IMR-90 (cell line): ENCODE data around the gene QDPR. TPM values are rescaled to one million over a fixed set of nuclear protein-coding genes. Genes with fewer than 3 reads are reported as not detected.

Experiments
- ATAC-seq: fragments of 200-7000 bp; cut with Tn5 transposase; 2 replicates; pipeline ENCODE4 v1.9.1; 2020; ENCODE audit warnings: low read depth, mild to moderate bottlenecking, moderate library complexity
- BruUV-seq: library from RNA; stranded (reverse); fragments of 400-500 nt; replicated peaks from 2 replicates; lab custom pipeline; 2021; lab: Mats Ljungman, UMichigan
- CTCF ChIA-PET: fragments of 300-600 bp; formaldehyde crosslinking; extraction: SDS; loops from one replicate; lab custom pipeline; 2021; ENCODE audit warnings: antibody characterized with exemption; lab: Yijun Ruan, JAX
- POLR2A ChIA-PET: fragments of 300-600 bp; sonication (Branson Sonifier 250); formaldehyde crosslinking; loops from one replicate; lab custom pipeline; 2022; ENCODE audit warnings: antibody characterized with exemption; ENCODE audit not compliant: unreplicated experiment; lab: Charles Lee
- DNase-seq: peaks from one replicate; pipeline ENCODE4 v3.0.0; 2013
- H2AFZ ChIP-seq: replicated peaks from 2 replicates; pipeline ENCODE3; 2013; ENCODE audit warnings: low read length, mild to moderate bottlenecking; ENCODE audit not compliant: poor library complexity
- H2AK5ac ChIP-seq: 2 replicates; pipeline ENCODE4 v1.6.1; 2013; ENCODE audit warnings: low read depth, low read length, inconsistent platforms
- H2AK9ac ChIP-seq: replicated peaks from 2 replicates; pipeline ENCODE3; 2013; ENCODE audit warnings: mild to moderate bottlenecking, low read depth, low read length, moderate library complexity; ENCODE audit not compliant: poor library complexity
- H2BK120ac ChIP-seq: 2 replicates; pipeline ENCODE4 v1.6.1; 2013; ENCODE audit warnings: low read depth, low read length, inconsistent platforms
- H2BK15ac ChIP-seq: 3 replicates; pipeline ENCODE4 v1.6.1; 2013; ENCODE audit warnings: low read depth, low read length, inconsistent platforms
- H2BK20ac ChIP-seq: 2 replicates; pipeline ENCODE4 v1.6.1; 2013; ENCODE audit warnings: low read depth, mild to moderate bottlenecking, inconsistent platforms, low read length, moderate library complexity
- H2BK5ac ChIP-seq: 2 replicates; pipeline ENCODE4 v1.6.1; 2013; ENCODE audit warnings: mild to moderate bottlenecking, low read depth, low read length, inconsistent platforms; ENCODE audit not compliant: poor library complexity, severe bottlenecking
- H3K14ac ChIP-seq: replicated peaks from 2 replicates; pipeline ENCODE4 v1.6.1; 2013; ENCODE audit warnings: low read depth, low read length, inconsistent platforms
- H3K18ac ChIP-seq: 2 replicates; pipeline ENCODE4 v1.6.1; 2013; ENCODE audit warnings: low read depth, low read length, control low read depth
- H3K23ac ChIP-seq: 2 replicates; pipeline ENCODE4 v1.6.1; 2013; ENCODE audit warnings: low read depth, low read length, inconsistent platforms
- H3K27ac ChIP-seq: 2 replicates; pipeline ENCODE4 v1.5.1; 2013; ENCODE audit warnings: mild to moderate bottlenecking, control low read depth, low read length; ENCODE audit not compliant: insufficient read depth
- H3K27me3 ChIP-seq: 2 replicates; pipeline ENCODE4 v1.6.1; 2013; ENCODE audit warnings: low read length; ENCODE audit not compliant: control insufficient read depth, insufficient read depth
- H3K36me3 ChIP-seq: 2 replicates; pipeline ENCODE4 v1.6.1; 2013; ENCODE audit warnings: low read length, mixed read lengths; ENCODE audit not compliant: control insufficient read depth, insufficient read depth
- H3K4ac ChIP-seq: 2 replicates; pipeline ENCODE4 v1.6.1; 2013; ENCODE audit warnings: low read depth, low read length, inconsistent platforms
- H3K4me1 ChIP-seq: 2 replicates; pipeline ENCODE4 v1.6.1; 2013; ENCODE audit warnings: low read length, mixed read lengths; ENCODE audit not compliant: control insufficient read depth, insufficient read depth
- H3K4me2 ChIP-seq: 2 replicates; pipeline ENCODE4 v1.6.1; 2013; ENCODE audit warnings: low read depth, mild to moderate bottlenecking, control low read depth, low read length, moderate library complexity
- H3K4me3 ChIP-seq: 2 replicates; pipeline ENCODE4 v1.5.1; 2013; ENCODE audit warnings: low read depth, mild to moderate bottlenecking, control low read depth, low read length, moderate library complexity; ENCODE audit not compliant: insufficient read depth
- H3K56ac ChIP-seq: 2 replicates; pipeline ENCODE4 v1.6.1; 2013; ENCODE audit warnings: low read length, inconsistent platforms; ENCODE audit not compliant: insufficient read depth; ENCODE audit errors: extremely low read depth
- H3K79me1 ChIP-seq, 2 experiments: 2 replicates each; pipeline ENCODE4 v1.6.1; 2013; ENCODE audit warnings: low read length in 2 of 2, inconsistent platforms in 1 of 2, low read depth in 1 of 2
- H3K9ac ChIP-seq: 2 replicates; pipeline ENCODE4 v1.6.1; 2013; ENCODE audit warnings: low read depth, low read length, control low read depth
- H3K9me1 ChIP-seq: 2 replicates; pipeline ENCODE4 v1.6.1; 2013; ENCODE audit warnings: low read length, inconsistent platforms; ENCODE audit not compliant: insufficient read depth
- H3K9me3 ChIP-seq: 2 replicates; pipeline ENCODE4 v1.6.1; 2013; ENCODE audit warnings: low read length; ENCODE audit not compliant: control insufficient read depth, insufficient read depth
- H4K20me1 ChIP-seq: 2 replicates; pipeline ENCODE4 v1.6.1; 2013; ENCODE audit warnings: low read length, inconsistent platforms; ENCODE audit not compliant: insufficient read depth
- H4K5ac ChIP-seq: 2 replicates; pipeline ENCODE4 v1.6.1; 2013; ENCODE audit warnings: mild to moderate bottlenecking, low read depth, low read length, control low read depth
- H4K8ac ChIP-seq, 2 experiments: 2 replicates each; pipeline ENCODE4 v1.6.1; 2013; ENCODE audit warnings: low read depth in 2 of 2, low read length in 2 of 2, control low read depth in 1 of 2, inconsistent platforms in 1 of 2
- H4K91ac ChIP-seq: 2 replicates; pipeline ENCODE4 v1.6.1; 2013; ENCODE audit warnings: low read depth, low read length, inconsistent platforms; ENCODE audit not compliant: insufficient read depth
- MAFK ChIP-seq: IDR thresholded peaks from 2 replicates; pipeline ENCODE4 v1.6.1; 2012; ENCODE audit warnings: low read depth, low read length, improper control_type of control experiment
- RAD21 ChIP-seq: IDR thresholded peaks from 2 replicates; pipeline ENCODE4 v1.6.1; 2012; ENCODE audit warnings: low read length, improper control_type of control experiment
- WGBS, 2 experiments: methylation state at CpG; one replicate each; pipeline versions ENCODE4 v1.1.5 to v1.1.7; 2013; ENCODE audit warnings: missing lambda C conversion rate in 2 of 2; ENCODE audit not compliant: insufficient read length in 1 of 2; ENCODE audit errors: extremely low coverage in 2 of 2; 5-methylcytosine and 5-hydroxymethylcytosine counted together
- dilution Hi-C: fragments of 300-500 bp; cut with HindIII; formaldehyde crosslinking; loops from one replicate; pipeline ENCODE4 v1.14.3; 2018; ENCODE audit warnings: low sequenced_read_pairs; ENCODE audit not compliant: unreplicated experiment
- in situ Hi-C: fragments of 300-500 bp; cut with MboI; formaldehyde crosslinking; loops from 3 replicates; pipeline ENCODE4 v1.14.3; 2019; ENCODE audit warnings: low sequenced_read_pairs, inconsistent platforms, mixed read lengths
- intact Hi-C: fragments of 100-400 bp; cut with micrococcal nuclease; formaldehyde crosslinking; loops from 2 replicates; pipeline ENCODE4 v1.10.0; 2022
- polyA plus RNA-seq, 3 experiments: library from polyadenylated mRNA; depleted of rRNA; stranded (reverse); fragments of >200 nt; gene quantifications; 2 replicates each; pipeline ENCODE4 v1.2.3, GENCODE V29; 2012; ENCODE audit warnings: low replicate concordance in 1 of 3
- total RNA-seq: library from RNA; depleted of rRNA; stranded (reverse); fragments of >200 nt; gene quantifications from 2 replicates; pipeline ENCODE4 v1.2.3, GENCODE V29; 2012

QDPR gene
- total and polyA plus RNA-seq, 2 of the 4 experiments (the other 2 are of a cell fraction), result 10.4 to 31.1 TPM

DNA sequence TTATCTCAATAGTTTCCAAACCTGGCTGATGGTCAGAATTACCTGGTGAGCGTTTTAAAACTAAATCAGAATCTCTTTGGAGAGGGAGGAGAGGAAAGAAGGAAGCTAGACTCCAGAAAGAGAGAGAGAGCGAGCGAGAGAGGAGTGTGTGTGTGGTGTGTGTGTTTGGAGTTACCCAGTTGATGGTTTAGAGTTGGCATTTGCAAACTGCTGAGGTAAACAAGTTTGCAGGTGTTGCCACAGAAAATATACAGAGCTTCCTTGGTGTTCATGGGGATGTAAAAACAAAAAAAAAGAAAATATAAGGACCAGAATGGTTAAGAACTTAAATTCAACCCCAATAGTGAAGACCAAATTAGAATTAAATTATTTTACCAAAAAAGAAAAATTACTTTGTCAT lies 38.7 kb upstream of the QDPR start:
- no peaks in the 10 kb centered on the region for H3K79me1 ChIP-seq
- in situ Hi-C loops (no loop called here), dilution Hi-C loops (no loop called here), intact Hi-C loops (no loop called here)
- no peak overlapping the region for H4K8ac ChIP-seq
- DNase-seq (no peak), ATAC-seq (no peak)
- H3K4me3 ChIP-seq, result no peak overlapping the region
- H4K91ac ChIP-seq, result no peak overlapping the region
- H2BK15ac ChIP-seq, result no peak overlapping the region
- H3K56ac ChIP-seq, result no peak overlapping the region
- no peak overlapping the region for H2AFZ ChIP-seq
- CTCF ChIA-PET, result interaction anchor here (0.6 kb wide), 1 partner anchor 1037 kb away, joined by 3 read pairs; no protein-coding TSS in a partner anchor
- no peak overlapping the region for H2BK20ac ChIP-seq
- TF ChIP-seq MAFK (peak; percentile 42), RAD21 (no peak)
- no peaks in the 10 kb centered on the region for H3K4me1 ChIP-seq
- H2AK5ac ChIP-seq, result no peak overlapping the region
- 80 to 100% methylated on average over 1 to 2 of the region's 3 CpGs for WGBS, 2 experiments
- H3K14ac ChIP-seq, result no peak overlapping the region
- H3K36me3 ChIP-seq, result no peaks in the 10 kb centered on the region
- H3K27ac ChIP-seq, result no peak overlapping the region
- BruUV-seq, result no TSS peak
- no peak overlapping the region for H2BK120ac ChIP-seq
- H3K4ac ChIP-seq, result no peak overlapping the region
- H3K4me2 ChIP-seq, result no peak overlapping the region
- H3K9me1 ChIP-seq, result no peaks in the 10 kb centered on the region
- no peak overlapping the region for H3K18ac ChIP-seq
- H3K27me3 ChIP-seq, result peaks cover 12% of the 10 kb centered on the region
- no peaks in the 10 kb centered on the region for H4K20me1 ChIP-seq
- H3K9me3 ChIP-seq, result no peaks in the 10 kb centered on the region
- H2BK5ac ChIP-seq, result no peak overlapping the region
- POLR2A ChIA-PET, result no interaction called here
- H4K5ac ChIP-seq, result no peak overlapping the region
- no peak overlapping the region for H2AK9ac ChIP-seq
- H3K23ac ChIP-seq, result no peak overlapping the region
- H3K9ac ChIP-seq, result no peak overlapping the region
